Measurements from ENCODE around the gene ANKRD10. TPM values are rescaled to one million over a fixed set of nuclear protein-coding genes. Genes with fewer than 3 reads are reported as not detected.

Gene ANKRD10
- total and polyA plus RNA-seq, 2 experiments from 2014 or later = 250 to 277 TPM

DNA sequence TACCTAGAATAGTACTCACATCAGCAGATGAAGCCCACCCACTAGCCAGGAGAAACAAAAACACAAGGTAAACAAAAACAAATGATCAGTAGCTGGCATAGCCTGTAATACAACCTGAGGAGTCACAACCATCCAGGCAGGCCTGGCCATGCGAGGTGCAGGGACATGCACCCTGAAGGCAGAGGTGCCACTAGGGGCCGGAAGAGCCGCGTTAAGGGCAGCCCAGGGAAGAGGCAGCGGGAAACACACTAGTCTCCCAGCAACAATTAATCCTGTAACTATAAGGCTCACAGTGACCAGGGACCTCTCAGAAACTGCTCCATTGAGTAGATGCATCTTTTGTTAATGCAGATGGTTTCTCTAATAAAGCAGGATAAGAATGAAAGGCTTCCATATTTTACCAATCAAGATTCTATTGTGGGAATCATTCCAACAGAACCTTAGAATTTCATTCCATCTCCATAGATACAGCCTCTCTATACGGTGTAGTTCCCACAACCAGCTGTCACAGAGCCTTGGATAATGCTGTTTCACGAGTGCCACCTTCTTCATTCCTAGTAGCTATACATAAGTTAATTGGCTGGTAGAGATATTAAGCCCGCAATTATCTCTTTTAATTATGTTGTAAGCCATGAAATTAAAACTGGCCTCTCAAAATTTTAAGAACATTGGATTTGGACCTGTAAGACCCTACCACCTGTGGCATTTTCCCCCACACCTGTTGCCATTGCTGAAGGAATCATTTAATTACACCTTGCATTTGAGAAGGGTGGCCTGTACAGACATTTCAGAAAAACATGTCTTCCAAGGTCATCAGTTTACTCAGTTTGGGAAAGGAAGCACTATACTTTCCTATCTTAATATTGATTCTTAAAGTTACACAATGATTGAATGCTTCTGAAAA lies 28.7 kb downstream of the ANKRD10 start (continued):
- TF ChIP-seq, protein P1, sequence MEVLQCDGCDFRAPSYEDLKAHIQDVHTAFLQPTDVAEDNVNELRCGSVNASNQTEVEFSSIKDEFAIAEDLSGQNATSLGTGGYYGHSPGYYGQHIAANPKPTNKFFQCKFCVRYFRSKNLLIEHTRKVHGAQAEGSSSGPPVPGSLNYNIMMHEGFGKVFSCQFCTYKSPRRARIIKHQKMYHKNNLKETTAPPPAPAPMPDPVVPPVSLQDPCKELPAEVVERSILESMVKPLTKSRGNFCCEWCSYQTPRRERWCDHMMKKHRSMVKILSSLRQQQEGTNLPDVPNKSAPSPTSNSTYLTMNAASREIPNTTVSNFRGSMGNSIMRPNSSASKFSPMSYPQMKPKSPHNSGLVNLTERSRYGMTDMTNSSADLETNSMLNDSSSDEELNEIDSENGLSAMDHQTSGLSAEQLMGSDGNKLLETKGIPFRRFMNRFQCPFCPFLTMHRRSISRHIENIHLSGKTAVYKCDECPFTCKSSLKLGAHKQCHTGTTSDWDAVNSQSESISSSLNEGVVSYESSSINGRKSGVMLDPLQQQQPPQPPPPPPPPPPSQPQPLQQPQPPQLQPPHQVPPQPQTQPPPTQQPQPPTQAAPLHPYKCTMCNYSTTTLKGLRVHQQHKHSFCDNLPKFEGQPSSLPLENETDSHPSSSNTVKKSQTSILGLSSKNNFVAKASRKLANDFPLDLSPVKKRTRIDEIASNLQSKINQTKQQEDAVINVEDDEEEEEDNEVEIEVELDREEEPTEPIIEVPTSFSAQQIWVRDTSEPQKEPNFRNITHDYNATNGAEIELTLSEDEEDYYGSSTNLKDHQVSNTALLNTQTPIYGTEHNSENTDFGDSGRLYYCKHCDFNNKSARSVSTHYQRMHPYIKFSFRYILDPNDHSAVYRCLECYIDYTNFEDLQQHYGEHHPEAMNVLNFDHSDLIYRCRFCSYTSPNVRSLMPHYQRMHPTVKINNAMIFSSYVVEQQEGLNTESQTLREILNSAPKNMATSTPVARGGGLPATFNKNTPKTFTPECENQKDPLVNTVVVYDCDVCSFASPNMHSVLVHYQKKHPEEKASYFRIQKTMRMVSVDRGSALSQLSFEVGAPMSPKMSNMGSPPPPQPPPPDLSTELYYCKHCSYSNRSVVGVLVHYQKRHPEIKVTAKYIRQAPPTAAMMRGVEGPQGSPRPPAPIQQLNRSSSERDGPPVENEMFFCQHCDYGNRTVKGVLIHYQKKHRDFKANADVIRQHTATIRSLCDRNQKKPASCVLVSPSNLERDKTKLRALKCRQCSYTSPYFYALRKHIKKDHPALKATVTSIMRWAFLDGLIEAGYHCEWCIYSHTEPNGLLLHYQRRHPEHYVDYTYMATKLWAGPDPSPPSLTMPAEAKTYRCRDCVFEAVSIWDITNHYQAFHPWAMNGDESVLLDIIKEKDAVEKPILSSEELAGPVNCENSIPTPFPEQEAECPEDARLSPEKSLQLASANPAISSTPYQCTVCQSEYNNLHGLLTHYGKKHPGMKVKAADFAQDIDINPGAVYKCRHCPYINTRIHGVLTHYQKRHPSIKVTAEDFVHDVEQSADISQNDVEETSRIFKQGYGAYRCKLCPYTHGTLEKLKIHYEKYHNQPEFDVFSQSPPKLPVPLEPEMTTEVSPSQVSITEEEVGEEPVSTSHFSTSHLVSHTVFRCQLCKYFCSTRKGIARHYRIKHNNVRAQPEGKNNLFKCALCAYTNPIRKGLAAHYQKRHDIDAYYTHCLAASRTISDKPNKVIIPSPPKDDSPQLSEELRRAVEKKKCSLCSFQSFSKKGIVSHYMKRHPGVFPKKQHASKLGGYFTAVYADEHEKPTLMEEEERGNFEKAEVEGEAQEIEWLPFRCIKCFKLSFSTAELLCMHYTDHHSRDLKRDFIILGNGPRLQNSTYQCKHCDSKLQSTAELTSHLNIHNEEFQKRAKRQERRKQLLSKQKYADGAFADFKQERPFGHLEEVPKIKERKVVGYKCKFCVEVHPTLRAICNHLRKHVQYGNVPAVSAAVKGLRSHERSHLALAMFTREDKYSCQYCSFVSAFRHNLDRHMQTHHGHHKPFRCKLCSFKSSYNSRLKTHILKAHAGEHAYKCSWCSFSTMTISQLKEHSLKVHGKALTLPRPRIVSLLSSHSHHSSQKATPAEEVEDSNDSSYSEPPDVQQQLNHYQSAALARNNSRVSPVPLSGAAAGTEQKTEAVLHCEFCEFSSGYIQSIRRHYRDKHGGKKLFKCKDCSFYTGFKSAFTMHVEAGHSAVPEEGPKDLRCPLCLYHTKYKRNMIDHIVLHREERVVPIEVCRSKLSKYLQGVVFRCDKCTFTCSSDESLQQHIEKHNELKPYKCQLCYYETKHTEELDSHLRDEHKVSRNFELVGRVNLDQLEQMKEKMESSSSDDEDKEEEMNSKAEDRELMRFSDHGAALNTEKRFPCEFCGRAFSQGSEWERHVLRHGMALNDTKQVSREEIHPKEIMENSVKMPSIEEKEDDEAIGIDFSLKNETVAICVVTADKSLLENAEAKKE (CRISPR knock-in tag; IDR thresholded peaks at IDR 0.05) = no peak
- TF ChIP-seq JUNB (IDR thresholded peaks at IDR 0.05; ENCODE audit: unreplicated experiment) (no peak), NANOG (IDR thresholded peaks at IDR 0.05; ENCODE audit: borderline replicate concordance) (no peak)

DNA sequence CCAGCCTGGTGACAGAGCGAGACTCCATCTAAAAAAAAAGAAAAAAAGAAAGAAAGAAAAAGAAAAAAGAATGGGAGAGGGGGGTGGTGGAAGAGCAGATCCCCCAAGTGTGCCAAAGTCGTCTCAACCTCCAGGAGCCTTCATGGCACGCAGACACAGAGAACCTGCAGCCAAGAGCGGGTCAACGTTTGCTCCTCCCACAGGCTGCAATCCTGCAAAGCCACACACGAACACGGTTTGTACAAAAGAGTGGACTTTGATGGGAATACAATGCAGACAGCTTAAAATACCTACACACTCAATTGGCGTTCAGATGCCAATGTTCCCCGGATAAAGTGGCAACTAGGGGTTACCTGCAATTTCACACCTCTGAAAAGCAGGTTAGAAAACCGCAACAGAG lies 29.4 kb downstream of the ANKRD10 start:
- Mint-ChIP-seq H3K4me1 (peaks cover 46% of the 10 kb centered on the region), H3K27ac (peak overlapping the region; percentile 87), H3K36me3 (ENCODE audit: low read depth) (no peaks in the 10 kb centered on the region; the same call in 2 of the 3 replicates), H3K4me3 (no peak overlapping the region), H3K27me3 (ENCODE audit: insufficient read depth, low read depth, poor library complexity) (peaks cover 13% of the 10 kb centered on the region), H3K9me3 (no peaks in the 10 kb centered on the region; the same call in 2 of the 3 replicates)
- Histone ChIP-seq H3K36me3 (ENCODE audit: insufficient read depth) (no peaks in the 10 kb centered on the region), H3F3A (replicated peaks; ENCODE audit: low read depth) (peaks cover 11% of the 10 kb centered on the region; the same call in 1 of the 2 replicates), H3K4me3 (no peak overlapping the region), H3K27me3 (ENCODE audit: insufficient read depth) (no peaks in the 10 kb centered on the region), H3K4me1 (ENCODE audit: insufficient read depth) (peaks cover 31% of the 10 kb centered on the region), H4K20me1 (replicated peaks; ENCODE audit: insufficient read depth) (peaks cover 13% of the 10 kb centered on the region; the same call in 1 of the 2 replicates), H3K4me2 (no peak overlapping the region), H3K27ac (ENCODE audit: low read depth) (peak overlapping the region; percentile 43; the same call in 1 of the 2 replicates), H3K9me2 (ENCODE audit: insufficient read depth) (no peaks in the 10 kb centered on the region), H3K79me2 (replicated peaks; ENCODE audit: insufficient read depth) (no peaks in the 10 kb centered on the region), H2AFZ (no peak overlapping the region)
- no peak for TF ChIP-seq JUNB (IDR thresholded peaks at IDR 0.05; ENCODE audit: unreplicated experiment)
- TF ChIP-seq, protein P2, sequence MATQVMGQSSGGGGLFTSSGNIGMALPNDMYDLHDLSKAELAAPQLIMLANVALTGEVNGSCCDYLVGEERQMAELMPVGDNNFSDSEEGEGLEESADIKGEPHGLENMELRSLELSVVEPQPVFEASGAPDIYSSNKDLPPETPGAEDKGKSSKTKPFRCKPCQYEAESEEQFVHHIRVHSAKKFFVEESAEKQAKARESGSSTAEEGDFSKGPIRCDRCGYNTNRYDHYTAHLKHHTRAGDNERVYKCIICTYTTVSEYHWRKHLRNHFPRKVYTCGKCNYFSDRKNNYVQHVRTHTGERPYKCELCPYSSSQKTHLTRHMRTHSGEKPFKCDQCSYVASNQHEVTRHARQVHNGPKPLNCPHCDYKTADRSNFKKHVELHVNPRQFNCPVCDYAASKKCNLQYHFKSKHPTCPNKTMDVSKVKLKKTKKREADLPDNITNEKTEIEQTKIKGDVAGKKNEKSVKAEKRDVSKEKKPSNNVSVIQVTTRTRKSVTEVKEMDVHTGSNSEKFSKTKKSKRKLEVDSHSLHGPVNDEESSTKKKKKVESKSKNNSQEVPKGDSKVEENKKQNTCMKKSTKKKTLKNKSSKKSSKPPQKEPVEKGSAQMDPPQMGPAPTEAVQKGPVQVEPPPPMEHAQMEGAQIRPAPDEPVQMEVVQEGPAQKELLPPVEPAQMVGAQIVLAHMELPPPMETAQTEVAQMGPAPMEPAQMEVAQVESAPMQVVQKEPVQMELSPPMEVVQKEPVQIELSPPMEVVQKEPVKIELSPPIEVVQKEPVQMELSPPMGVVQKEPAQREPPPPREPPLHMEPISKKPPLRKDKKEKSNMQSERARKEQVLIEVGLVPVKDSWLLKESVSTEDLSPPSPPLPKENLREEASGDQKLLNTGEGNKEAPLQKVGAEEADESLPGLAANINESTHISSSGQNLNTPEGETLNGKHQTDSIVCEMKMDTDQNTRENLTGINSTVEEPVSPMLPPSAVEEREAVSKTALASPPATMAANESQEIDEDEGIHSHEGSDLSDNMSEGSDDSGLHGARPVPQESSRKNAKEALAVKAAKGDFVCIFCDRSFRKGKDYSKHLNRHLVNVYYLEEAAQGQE (IDR thresholded peaks at IDR 0.05; ENCODE audit: unreplicated experiment) = no peak
- TF ChIP-seq ZNF331 (CRISPR knock-in tag; IDR thresholded peaks at IDR 0.05; ENCODE audit: low read depth) = no peak
- TF ChIP-seq, protein P3, sequence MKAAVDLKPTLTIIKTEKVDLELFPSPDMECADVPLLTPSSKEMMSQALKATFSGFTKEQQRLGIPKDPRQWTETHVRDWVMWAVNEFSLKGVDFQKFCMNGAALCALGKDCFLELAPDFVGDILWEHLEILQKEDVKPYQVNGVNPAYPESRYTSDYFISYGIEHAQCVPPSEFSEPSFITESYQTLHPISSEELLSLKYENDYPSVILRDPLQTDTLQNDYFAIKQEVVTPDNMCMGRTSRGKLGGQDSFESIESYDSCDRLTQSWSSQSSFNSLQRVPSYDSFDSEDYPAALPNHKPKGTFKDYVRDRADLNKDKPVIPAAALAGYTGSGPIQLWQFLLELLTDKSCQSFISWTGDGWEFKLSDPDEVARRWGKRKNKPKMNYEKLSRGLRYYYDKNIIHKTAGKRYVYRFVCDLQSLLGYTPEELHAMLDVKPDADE (IDR thresholded peaks at IDR 0.05) = no peak
- no peak for TF ChIP-seq EZH2phosphoT487 (IDR thresholded peaks at IDR 0.05; ENCODE audit: unreplicated experiment)
- TF ChIP-seq, protein P4, sequence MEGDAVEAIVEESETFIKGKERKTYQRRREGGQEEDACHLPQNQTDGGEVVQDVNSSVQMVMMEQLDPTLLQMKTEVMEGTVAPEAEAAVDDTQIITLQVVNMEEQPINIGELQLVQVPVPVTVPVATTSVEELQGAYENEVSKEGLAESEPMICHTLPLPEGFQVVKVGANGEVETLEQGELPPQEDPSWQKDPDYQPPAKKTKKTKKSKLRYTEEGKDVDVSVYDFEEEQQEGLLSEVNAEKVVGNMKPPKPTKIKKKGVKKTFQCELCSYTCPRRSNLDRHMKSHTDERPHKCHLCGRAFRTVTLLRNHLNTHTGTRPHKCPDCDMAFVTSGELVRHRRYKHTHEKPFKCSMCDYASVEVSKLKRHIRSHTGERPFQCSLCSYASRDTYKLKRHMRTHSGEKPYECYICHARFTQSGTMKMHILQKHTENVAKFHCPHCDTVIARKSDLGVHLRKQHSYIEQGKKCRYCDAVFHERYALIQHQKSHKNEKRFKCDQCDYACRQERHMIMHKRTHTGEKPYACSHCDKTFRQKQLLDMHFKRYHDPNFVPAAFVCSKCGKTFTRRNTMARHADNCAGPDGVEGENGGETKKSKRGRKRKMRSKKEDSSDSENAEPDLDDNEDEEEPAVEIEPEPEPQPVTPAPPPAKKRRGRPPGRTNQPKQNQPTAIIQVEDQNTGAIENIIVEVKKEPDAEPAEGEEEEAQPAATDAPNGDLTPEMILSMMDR (conservative IDR thresholded peaks at IDR 0.05; ENCODE audit: low read depth in 2 of 2) = no peak
- no peak for TF ChIP-seq POLR2AphosphoS5 (IDR thresholded peaks at IDR 0.05; ENCODE audit: low read depth)
- ATAC-seq (no peak; the same call in 2 of the 3 replicates), DNase-seq (ENCODE audit: low spot score) (no peak)
